ENCODE data around the gene CDYL2. TPM values are rescaled to one million over a fixed set of nuclear protein-coding genes. Genes with fewer than 3 reads are reported as not detected.

CDYL2 gene
- total RNA-seq, 3 donors from 2014 or later, result 6.4 to 12.1 (median 10.7) TPM

DNA sequence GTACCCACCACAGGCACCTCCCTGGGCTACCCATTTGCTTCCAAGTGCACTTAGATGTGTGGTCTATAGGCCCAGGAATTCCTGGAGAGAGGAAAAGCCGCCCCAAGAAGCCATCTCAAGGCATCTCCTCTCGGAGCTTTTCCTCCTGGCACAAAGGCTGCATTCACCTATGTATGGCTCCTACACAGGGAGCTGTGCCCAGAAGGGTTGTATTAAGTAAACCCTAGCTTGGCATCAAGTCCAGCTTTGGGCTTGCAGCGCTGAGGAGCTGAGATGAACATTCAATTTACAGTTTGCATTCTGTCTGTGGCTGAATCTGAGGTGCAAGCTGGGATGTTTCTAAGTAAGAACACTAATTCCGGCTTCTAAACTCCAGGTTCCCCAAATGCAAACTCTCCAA, 81.3 kb downstream of the CDYL2 start:
- no peak for TF ChIP-seq POLR2AphosphoS5 (IDR thresholded peaks at IDR 0.05)
- TF ChIP-seq, protein P1, sequence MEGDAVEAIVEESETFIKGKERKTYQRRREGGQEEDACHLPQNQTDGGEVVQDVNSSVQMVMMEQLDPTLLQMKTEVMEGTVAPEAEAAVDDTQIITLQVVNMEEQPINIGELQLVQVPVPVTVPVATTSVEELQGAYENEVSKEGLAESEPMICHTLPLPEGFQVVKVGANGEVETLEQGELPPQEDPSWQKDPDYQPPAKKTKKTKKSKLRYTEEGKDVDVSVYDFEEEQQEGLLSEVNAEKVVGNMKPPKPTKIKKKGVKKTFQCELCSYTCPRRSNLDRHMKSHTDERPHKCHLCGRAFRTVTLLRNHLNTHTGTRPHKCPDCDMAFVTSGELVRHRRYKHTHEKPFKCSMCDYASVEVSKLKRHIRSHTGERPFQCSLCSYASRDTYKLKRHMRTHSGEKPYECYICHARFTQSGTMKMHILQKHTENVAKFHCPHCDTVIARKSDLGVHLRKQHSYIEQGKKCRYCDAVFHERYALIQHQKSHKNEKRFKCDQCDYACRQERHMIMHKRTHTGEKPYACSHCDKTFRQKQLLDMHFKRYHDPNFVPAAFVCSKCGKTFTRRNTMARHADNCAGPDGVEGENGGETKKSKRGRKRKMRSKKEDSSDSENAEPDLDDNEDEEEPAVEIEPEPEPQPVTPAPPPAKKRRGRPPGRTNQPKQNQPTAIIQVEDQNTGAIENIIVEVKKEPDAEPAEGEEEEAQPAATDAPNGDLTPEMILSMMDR (IDR thresholded peaks at IDR 0.05), result no peak
- TF ChIP-seq POLR2A (IDR thresholded peaks at IDR 0.05), result no peak
- Histone ChIP-seq H3K9me3 (peaks cover 8 to 10% of the 10 kb centered on the region in 2 donors), H3K4me1 (no peaks in the 10 kb centered on the region), H3K36me3 (no peaks in the 10 kb centered on the region), H3K4me3 (no peak overlapping the region), H3K27me3 (no peaks in the 10 kb centered on the region), H3K27ac (no peak overlapping the region)
- intact Hi-C loops (cut with DNase I; ENCODE audit: low total_unique reads), result no loop called here
- no peak for DNase-seq (ENCODE audit: low spot score in 2 of 2)

DNA sequence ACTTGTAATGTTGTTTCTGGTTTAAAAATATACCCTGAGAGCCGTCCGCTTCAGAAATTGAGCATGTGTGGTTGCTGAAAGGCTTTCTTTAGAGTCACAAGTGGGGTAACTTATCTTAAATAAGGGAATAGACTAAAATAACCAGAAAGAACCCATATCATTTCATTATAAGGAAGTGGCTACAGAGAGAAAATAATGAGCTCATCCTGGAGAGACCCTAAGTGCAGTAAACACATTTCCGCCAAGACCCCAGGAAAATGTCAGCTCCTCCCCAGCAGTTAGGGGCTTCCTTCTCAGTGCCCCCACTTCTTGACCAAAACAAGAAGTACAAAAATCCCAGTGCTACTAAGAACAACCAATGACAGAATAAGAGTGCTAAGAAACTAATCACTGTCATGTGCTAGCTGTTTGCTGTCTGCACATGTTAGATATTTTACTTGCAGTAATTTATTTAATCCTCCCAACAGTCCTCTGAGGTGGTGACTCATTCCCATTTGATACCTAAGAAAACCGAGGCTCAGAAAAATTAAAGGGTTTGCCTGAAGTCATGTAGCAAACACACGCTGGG, 83.5 kb downstream of the CDYL2 start:
- H3K27ac ChIP-seq, result no peak overlapping the region
- no peaks in the 10 kb centered on the region for H3K36me3 ChIP-seq
- H3K9me3 ChIP-seq, result peaks cover 8 to 10% of the 10 kb centered on the region in 2 donors
- no peak for DNase-seq (ENCODE audit: low spot score in 2 of 2)
- H3K27me3 ChIP-seq, result no peaks in the 10 kb centered on the region
- TF ChIP-seq, protein P1 (IDR thresholded peaks at IDR 0.05), result no peak
- TF ChIP-seq POLR2AphosphoS5 (IDR thresholded peaks at IDR 0.05), result no peak
- no peak for TF ChIP-seq POLR2A (IDR thresholded peaks at IDR 0.05)
- H3K4me1 ChIP-seq, result no peaks in the 10 kb centered on the region
- intact Hi-C loops (cut with DNase I; ENCODE audit: low total_unique reads), result no loop called here
- no peak overlapping the region for H3K4me3 ChIP-seq

DNA sequence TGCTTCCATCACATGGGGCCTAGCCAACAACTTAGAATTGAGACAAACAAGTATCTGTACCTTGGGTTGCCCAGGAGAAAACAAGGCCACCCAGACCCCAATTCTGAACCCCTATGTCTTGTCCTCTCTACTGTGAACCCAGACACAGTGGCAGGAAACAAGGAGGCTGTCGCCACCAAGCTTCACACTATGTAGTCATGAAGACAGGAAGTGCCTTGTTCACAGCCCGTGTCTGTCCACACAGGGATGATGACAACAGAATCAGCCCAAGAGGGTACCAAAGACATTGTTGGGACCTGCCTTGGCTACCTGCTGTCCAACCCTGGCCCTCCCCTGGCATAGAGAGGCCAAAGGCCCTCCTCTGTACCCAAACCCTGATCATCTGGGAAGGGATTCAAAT, 84.8 kb downstream of the CDYL2 start:
- Histone ChIP-seq H3K27me3 (no peaks in the 10 kb centered on the region), H3K4me1 (no peaks in the 10 kb centered on the region), H3K4me3 (no peak overlapping the region), H3K27ac (no peak overlapping the region), H3K36me3 (no peaks in the 10 kb centered on the region), H3K9me3 (peaks cover 8 to 10% of the 10 kb centered on the region in 2 donors)
- no peak for DNase-seq (ENCODE audit: low spot score in 2 of 2)
- TF ChIP-seq, protein P1 (IDR thresholded peaks at IDR 0.05), result no peak
- TF ChIP-seq POLR2AphosphoS5 (IDR thresholded peaks at IDR 0.05), result no peak
- no peak for TF ChIP-seq POLR2A (IDR thresholded peaks at IDR 0.05)
- intact Hi-C loops (cut with DNase I; ENCODE audit: low total_unique reads), result loop anchor here (2.0 kb wide), 1 partner anchor 55 kb away; no protein-coding TSS in a partner anchor

DNA sequence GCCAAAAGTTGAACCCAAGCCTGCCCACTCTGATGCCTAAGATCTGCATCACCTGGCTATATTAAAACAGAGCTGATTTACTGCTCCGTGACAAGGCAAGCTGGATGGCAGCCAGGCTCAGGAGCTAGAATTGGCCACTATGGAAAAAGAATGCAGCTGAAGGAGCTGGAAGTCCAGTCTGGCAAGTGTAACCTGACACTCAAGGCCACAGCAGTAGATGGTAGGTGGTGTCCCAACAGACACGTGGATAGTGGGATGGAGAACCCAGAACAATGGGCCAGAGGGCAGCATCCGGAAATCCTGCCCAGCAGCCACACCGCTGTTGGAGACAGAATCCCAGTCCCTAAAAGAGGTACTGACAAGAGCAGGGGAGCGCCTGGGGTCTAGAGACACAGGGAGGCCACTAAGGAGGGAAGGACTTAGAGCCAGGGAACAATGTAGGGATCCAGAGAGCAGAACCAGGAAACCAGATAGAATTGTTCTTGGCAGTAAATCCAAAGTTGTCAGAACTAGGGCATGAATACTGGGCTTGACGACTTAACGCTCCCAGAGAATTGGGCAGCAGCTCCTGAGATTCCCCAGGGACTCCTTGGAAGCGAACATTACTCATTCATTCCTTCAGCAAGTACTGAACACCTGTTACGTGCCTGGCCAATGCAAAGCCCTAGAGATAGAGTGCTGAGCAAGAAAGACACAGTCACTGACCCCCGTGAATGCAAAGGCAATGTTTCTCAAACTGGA, 85.7 kb downstream of the CDYL2 start:
- peak overlapping the region; percentile 64 to 67 for H3K27ac ChIP-seq
- TF ChIP-seq POLR2AphosphoS5 (IDR thresholded peaks at IDR 0.05), result peak in 1 of 3 donors; percentile 51
- TF ChIP-seq, protein P1 (IDR thresholded peaks at IDR 0.05), result no peak
- H3K4me1 ChIP-seq, result no peaks in the 10 kb centered on the region
- peak; percentile 83 to 84 for DNase-seq (ENCODE audit: low spot score in 2 of 2)
- H3K36me3 ChIP-seq, result no peaks in the 10 kb centered on the region
- H3K4me3 ChIP-seq, result no peak overlapping the region
- H3K27me3 ChIP-seq, result no peaks in the 10 kb centered on the region
- intact Hi-C loops (cut with DNase I; ENCODE audit: low total_unique reads), result loop anchor here (2.0 kb wide), 1 partner anchor 54 kb away; no protein-coding TSS in a partner anchor
- peaks cover 8 to 10% of the 10 kb centered on the region in 2 donors for H3K9me3 ChIP-seq

DNA sequence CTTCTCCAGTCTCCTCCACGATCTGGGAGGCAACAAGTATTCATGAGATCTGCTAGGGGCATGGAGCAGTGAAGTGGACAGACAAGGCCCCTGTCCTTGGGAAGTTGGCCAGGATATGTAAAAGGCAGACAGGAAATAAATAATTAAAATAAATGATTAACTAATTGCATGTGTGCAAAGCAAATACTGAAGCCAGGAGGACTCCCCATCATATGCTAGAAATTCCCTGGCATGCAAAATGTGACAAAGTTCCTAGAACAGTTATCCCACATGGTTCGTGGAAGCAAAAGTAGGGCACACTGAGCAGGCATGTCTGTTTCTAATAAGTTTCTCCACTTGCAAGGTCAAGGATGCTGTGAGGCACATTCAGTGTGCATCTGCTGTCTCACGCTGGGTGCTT, 86.8 kb downstream of the CDYL2 start:
- intact Hi-C loops (cut with DNase I; ENCODE audit: low total_unique reads), result loop anchor here (2.0 kb wide), 1 partner anchor 53 kb away; no protein-coding TSS in a partner anchor
- peaks cover 2% of the 10 kb centered on the region in 2 donors for H3K9me3 ChIP-seq
- no peaks in the 10 kb centered on the region for H3K36me3 ChIP-seq
- no peak for DNase-seq (ENCODE audit: low spot score in 2 of 2)
- no peaks in the 10 kb centered on the region for H3K27me3 ChIP-seq
- H3K4me3 ChIP-seq, result no peak overlapping the region
- TF ChIP-seq POLR2AphosphoS5 (IDR thresholded peaks at IDR 0.05) (no peak), POLR2A (IDR thresholded peaks at IDR 0.05) (no peak)
- TF ChIP-seq, protein P1 (IDR thresholded peaks at IDR 0.05), result no peak
- no peak overlapping the region for H3K27ac ChIP-seq
- no peaks in the 10 kb centered on the region for H3K4me1 ChIP-seq
